ENCODE data around the gene BCOR. TPM values are rescaled to one million over a fixed set of nuclear protein-coding genes. Genes with fewer than 3 reads are reported as not detected.
A peak's percentile ranks its signal among the peaks of the same experiment; 100 is the strongest.

Gene BCOR
- total and polyA plus RNA-seq, 7 donors = 6.4 to 24.3 (median 18.3) TPM

GRCh38 chrX:40056420-40056819, 41.3 kb downstream of the BCOR start:
- no peak for DNase-seq
- 53 to 58% (median 57%) methylated on average over 4 of the region's 4 CpGs for WGBS, 3 donors
- Histone ChIP-seq H3K4me3 (no peak overlapping the region), H3K36me3 (ENCODE audit: insufficient read depth in 1 of 2, low read depth in 1 of 2) (peaks cover 3 to 72% of the 10 kb centered on the region in 2 donors), H3K27me3 (ENCODE audit: insufficient read depth in 3 of 3, low read length in 2 of 3) (no peaks in the 10 kb centered on the region), H3K4me1 (no peaks in the 10 kb centered on the region), H3K9me3 (no peaks in the 10 kb centered on the region), H3K27ac (no peak overlapping the region)
- no peak for TF ChIP-seq CTCF (IDR thresholded peaks at IDR 0.05)
- ATAC-seq = peak in 2 of 4 donors; percentile 17 to 24
- intact Hi-C loops (cut with DNase I) = no loop called here

- 87 to 92% (median 89%) methylated on average over 5 to 6 of the region's 6 CpGs for WGBS, 3 donors
- no peak for TF ChIP-seq CTCF (IDR thresholded peaks at IDR 0.05)
Observed at GRCh38 chrX:40055495-40055894, 42.3 kb downstream of the BCOR start.

DNA sequence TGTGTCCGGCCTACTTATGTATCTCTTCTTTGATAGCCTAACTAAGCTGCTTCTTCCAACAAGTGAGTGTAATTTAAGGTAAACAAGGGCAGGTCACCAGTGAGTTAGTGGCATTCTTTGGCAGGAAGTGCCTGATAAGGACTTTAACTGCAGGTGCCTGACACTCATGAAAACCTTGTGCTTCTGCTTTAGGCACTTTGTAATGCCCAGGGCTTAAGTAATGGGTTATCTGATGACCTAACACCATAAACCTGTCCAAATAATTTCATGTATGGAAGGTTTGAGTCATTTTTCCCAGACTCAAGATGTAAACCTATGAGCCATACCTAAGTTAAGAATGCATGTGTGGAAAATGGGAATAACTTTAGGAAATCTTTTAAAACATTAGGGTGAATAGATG, 43.0 kb downstream of the BCOR start:
- no peak overlapping the region for H3K4me3 ChIP-seq
- no peaks in the 10 kb centered on the region for H3K4me1 ChIP-seq
- H3K27me3 ChIP-seq (ENCODE audit: insufficient read depth in 3 of 3, low read length in 2 of 3) = no peaks in the 10 kb centered on the region
- peaks cover 14% of the 10 kb centered on the region for H3K9me3 ChIP-seq
- H3K27ac ChIP-seq = no peak overlapping the region
- H3K36me3 ChIP-seq (ENCODE audit: insufficient read depth in 1 of 2, low read depth in 1 of 2) = peaks cover 3 to 73% of the 10 kb centered on the region in 2 donors
- DNase-seq (no peak), ATAC-seq (no peak)
- WGBS, 3 donors = 90 to 100% (median 94%) methylated on average over 1 of the region's 1 CpG
- intact Hi-C loops (cut with DNase I) = no loop called here
- TF ChIP-seq CTCF (IDR thresholded peaks at IDR 0.05) = no peak

More at GRCh38 chrX:40055495-40055894, 42.3 kb downstream of the BCOR start:
- Histone ChIP-seq H3K27ac (no peak overlapping the region), H3K36me3 (ENCODE audit: insufficient read depth in 1 of 2, low read depth in 1 of 2) (peaks cover 3 to 75% of the 10 kb centered on the region in 2 donors), H3K4me3 (no peak overlapping the region), H3K27me3 (ENCODE audit: insufficient read depth in 3 of 3, low read length in 2 of 3) (no peaks in the 10 kb centered on the region), H3K4me1 (no peaks in the 10 kb centered on the region), H3K9me3 (peaks cover 7% of the 10 kb centered on the region)
- DNase-seq (no peak), ATAC-seq (no peak)
- intact Hi-C loops (cut with DNase I) = no loop called here

DNA sequence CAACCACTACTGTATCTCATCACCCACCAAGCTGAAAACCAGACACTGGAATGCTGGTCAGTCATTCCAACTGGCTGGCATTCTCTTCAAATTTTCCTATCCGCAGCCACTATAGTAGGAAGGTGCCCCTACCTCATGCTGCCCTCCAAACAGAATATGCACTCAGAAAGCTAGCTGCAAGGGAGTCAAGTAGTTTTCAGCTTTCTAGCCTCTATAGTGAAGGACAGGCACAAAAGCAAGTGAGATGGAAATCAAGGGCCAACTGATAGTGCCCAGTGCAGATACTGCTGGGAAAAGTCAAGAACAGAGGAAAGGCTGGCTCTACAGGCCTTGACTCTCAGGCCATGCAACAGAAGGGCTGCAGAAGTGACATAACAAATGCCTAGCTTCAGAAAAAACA, 47.2 kb downstream of the BCOR start:
- peaks cover 3 to 70% of the 10 kb centered on the region in 2 donors for H3K36me3 ChIP-seq (ENCODE audit: insufficient read depth in 1 of 2, low read depth in 1 of 2)
- DNase-seq (no peak), ATAC-seq (no peak)
- H3K27ac ChIP-seq = no peak overlapping the region
- H3K4me3 ChIP-seq = no peak overlapping the region
- 95 to 100% (median 98%) methylated on average over 1 of the region's 1 CpG for WGBS, 3 donors
- no peaks in the 10 kb centered on the region for H3K27me3 ChIP-seq (ENCODE audit: insufficient read depth in 3 of 3, low read length in 2 of 3)
- peaks cover 25% of the 10 kb centered on the region for H3K9me3 ChIP-seq
- no peak for TF ChIP-seq CTCF (IDR thresholded peaks at IDR 0.05)
- H3K4me1 ChIP-seq = no peaks in the 10 kb centered on the region
- intact Hi-C loops (cut with DNase I) = no loop called here

DNA sequence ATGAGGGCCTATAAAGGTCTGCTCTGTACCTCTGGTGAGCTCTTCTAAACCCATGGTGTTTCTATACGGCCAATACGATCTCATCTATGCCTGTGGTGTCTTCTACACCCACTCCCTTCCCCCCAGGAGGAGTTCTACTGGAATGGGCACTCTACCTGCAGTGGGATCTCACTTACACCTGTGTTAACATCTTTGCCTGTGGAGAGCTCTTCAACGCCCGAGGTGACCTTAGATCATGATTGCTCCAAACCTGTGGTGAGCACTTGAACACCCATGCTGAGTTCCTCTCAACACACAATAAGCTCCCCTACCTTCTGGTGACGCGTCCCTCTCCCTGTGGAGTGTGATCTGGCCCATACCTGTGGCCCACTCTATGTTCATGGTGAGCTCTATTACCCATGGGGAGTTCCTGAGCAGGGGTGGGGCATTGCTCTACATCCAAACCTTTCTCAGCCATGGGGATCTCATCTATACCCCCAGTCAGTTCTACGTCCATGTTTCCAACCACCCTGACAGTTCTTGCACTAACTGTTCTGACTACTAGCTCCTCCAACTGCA, 48.6 kb downstream of the BCOR start:
- Histone ChIP-seq H3K27me3 (ENCODE audit: insufficient read depth in 3 of 3, low read length in 2 of 3) (no peaks in the 10 kb centered on the region), H3K36me3 (ENCODE audit: insufficient read depth in 1 of 2, low read depth in 1 of 2) (peaks cover 3 to 56% of the 10 kb centered on the region in 2 donors), H3K9me3 (peaks cover 33% of the 10 kb centered on the region), H3K4me3 (no peak overlapping the region), H3K27ac (no peak overlapping the region), H3K4me1 (no peaks in the 10 kb centered on the region)
- WGBS, 3 donors = 89 to 98% (median 97%) methylated on average over 7 of the region's 7 CpGs
- intact Hi-C loops (cut with DNase I) = no loop called here
- ATAC-seq = no peak
- no peak for DNase-seq
- TF ChIP-seq CTCF (IDR thresholded peaks at IDR 0.05) = no peak

Measured in psoas muscle (tissue), 8 donors.